B cell (primary cell): ENCODE results near the gene COBL.

Experiments used
- CTCF ChIP-seq: fragments of 200-600 bp; IDR thresholded peaks from one replicate; pipeline ENCODE4 v1.8.0; 2022; ENCODE audit warnings: antibody characterized with exemption, mild to moderate bottlenecking
- EZH2 ChIP-seq: IDR thresholded peaks from 2 replicates; pipeline ENCODE4 v1.6.1; 2012; ENCODE audit warnings: borderline replicate concordance, low read depth, mild to moderate bottlenecking, moderate library complexity, low read length; ENCODE audit not compliant: insufficient read depth, poor library complexity, severe bottlenecking

- TF ChIP-seq CTCF (no peak), EZH2 (no peak)
Observed at GRCh38 chr7:51226916-51227535, 89.6 kb downstream of the COBL start.
